Type B pancreatic cell (in vitro differentiated cells): ENCODE measurements around the gene HP1BP3. TPM values are rescaled to one million over a fixed set of nuclear protein-coding genes. Genes with fewer than 3 reads are reported as not detected.

Source experiments
- DNase-seq: peaks from one replicate; pipeline ENCODE4 v3.0.0; 2021; ENCODE audit warnings: mixed read lengths; ENCODE audit not compliant: unreplicated experiment; ENCODE audit errors: extremely low spot score
- H3K27ac Mint-ChIP-seq: 2 replicates; pipeline ENCODE4 v1.8.0; 2021; ENCODE audit warnings: mild to moderate bottlenecking, mixed read lengths
- H3K27me3 Mint-ChIP-seq: 2 replicates; pipeline ENCODE4 v1.8.0; 2021; ENCODE audit warnings: mixed read lengths
- H3K36me3 Mint-ChIP-seq: 2 replicates; pipeline ENCODE4 v1.8.0; 2021; ENCODE audit warnings: mixed read lengths
- H3K4me1 Mint-ChIP-seq: one replicate; pipeline ENCODE4 v1.8.0; 2021; ENCODE audit warnings: mixed read lengths; ENCODE audit not compliant: unreplicated experiment
- H3K4me3 Mint-ChIP-seq: 2 replicates; pipeline ENCODE4 v1.8.0; 2021; ENCODE audit warnings: mild to moderate bottlenecking, mixed read lengths
- H3K9me3 Mint-ChIP-seq: 2 replicates; pipeline ENCODE4 v1.8.0; 2021; ENCODE audit warnings: mixed read lengths
- CTCF ChIP-seq: fragments of 200-600 bp; sonication (generic); conservative IDR thresholded peaks from 2 replicates; pipeline ENCODE4 v1.5.0; 2021; ENCODE audit warnings: antibody characterized with exemption, mild to moderate bottlenecking
- total RNA-seq: library from RNA; stranded (reverse); gene quantifications from 2 replicates; pipeline ENCODE4 v1.2.1, GENCODE V29; 2021; ENCODE audit warnings: low replicate concordance

The HP1BP3 gene
- total RNA-seq, 1 donor from 2014 or later = 326 TPM

- H3K27me3 Mint-ChIP-seq = peaks cover 31% of the 10 kb centered on the region
- no peak overlapping the region for H3K27ac Mint-ChIP-seq
- DNase-seq = peak; percentile 65
- peaks cover 8% of the 10 kb centered on the region for H3K4me1 Mint-ChIP-seq
- H3K4me3 Mint-ChIP-seq = no peak overlapping the region
- no peaks in the 10 kb centered on the region for H3K36me3 Mint-ChIP-seq
- no peaks in the 10 kb centered on the region for H3K9me3 Mint-ChIP-seq
- TF ChIP-seq CTCF = no peak
Measured at GRCh38 chr1:20726118-20726911, 60.8 kb downstream of the HP1BP3 start.

GRCh38 chr1:20725189-20726117, 61.7 kb downstream of the HP1BP3 start:
- Mint-ChIP-seq H3K27me3 (peaks cover 27% of the 10 kb centered on the region), H3K27ac (peak overlapping the region; percentile 8), H3K36me3 (no peaks in the 10 kb centered on the region), H3K4me1 (peaks cover 8% of the 10 kb centered on the region), H3K9me3 (no peaks in the 10 kb centered on the region), H3K4me3 (no peak overlapping the region)
- TF ChIP-seq CTCF = no peak
- peak; percentile 67 for DNase-seq

- no peak overlapping the region for H3K4me3 Mint-ChIP-seq
- H3K27me3 Mint-ChIP-seq = peaks cover 25% of the 10 kb centered on the region
- H3K9me3 Mint-ChIP-seq = no peaks in the 10 kb centered on the region
- TF ChIP-seq CTCF = no peak
- no peaks in the 10 kb centered on the region for H3K36me3 Mint-ChIP-seq
- DNase-seq = peak; percentile 50
- H3K4me1 Mint-ChIP-seq = peaks cover 8% of the 10 kb centered on the region
- peak overlapping the region; percentile 8 for H3K27ac Mint-ChIP-seq
Measured at GRCh38 chr1:20724364-20725188, 62.5 kb downstream of the HP1BP3 start.

DNA sequence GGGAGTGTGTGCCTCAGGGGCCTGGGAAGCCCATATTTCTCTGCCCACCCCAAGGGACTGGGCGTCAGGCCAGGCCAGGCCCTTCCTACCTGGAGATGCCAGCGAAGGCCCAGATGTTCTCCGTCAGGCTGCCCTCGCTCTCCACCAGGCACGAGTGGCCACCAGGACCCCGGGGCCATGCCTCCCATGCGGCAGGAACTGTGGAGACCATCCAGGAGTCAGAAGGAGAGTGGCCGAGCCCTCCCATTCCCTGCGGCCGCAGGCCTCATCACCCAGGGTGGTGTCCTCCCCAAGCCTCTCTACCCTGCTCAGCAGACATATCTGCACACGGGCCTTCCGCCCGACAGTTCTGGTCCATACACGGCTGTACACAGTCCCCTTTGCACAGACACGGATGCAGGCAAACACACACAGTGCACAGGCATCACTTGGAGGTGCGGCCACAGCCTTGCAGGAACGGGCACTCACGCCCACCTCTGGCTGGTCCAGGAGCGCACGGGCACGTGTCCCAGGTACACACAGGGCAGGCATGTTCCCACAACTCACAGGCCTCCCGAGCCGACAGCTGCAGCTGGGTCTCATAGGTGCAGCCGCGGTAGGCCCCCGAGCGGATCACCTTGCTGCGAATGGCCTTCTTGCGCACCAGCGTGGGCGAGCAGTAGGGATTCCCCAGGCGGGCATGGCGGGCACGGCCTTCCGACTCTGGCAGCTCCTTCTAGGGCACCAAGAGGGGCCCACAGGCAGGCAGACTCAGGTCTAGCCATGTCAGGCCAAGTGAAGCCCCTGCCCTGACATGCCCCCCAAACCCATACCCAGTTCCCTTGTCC, 63.4 kb downstream of the HP1BP3 start:
- H3K36me3 Mint-ChIP-seq = no peaks in the 10 kb centered on the region
- peak; percentile 69 for DNase-seq
- TF ChIP-seq CTCF = no peak
- peaks cover 28% of the 10 kb centered on the region for H3K27me3 Mint-ChIP-seq
- no peaks in the 10 kb centered on the region for H3K9me3 Mint-ChIP-seq
- H3K4me3 Mint-ChIP-seq = no peak overlapping the region
- peaks cover 8% of the 10 kb centered on the region for H3K4me1 Mint-ChIP-seq
- no peak overlapping the region for H3K27ac Mint-ChIP-seq

- no peak for TF ChIP-seq CTCF
- no peak for DNase-seq
- Mint-ChIP-seq H3K27me3 (peaks cover 28% of the 10 kb centered on the region), H3K4me3 (no peak overlapping the region), H3K36me3 (no peaks in the 10 kb centered on the region), H3K4me1 (peaks cover 5% of the 10 kb centered on the region), H3K9me3 (no peaks in the 10 kb centered on the region), H3K27ac (no peak overlapping the region)
Measured at GRCh38 chr1:20723159-20723536, 64.0 kb downstream of the HP1BP3 start.
